Activated CD4-positive, alpha-beta T cell treated with anti-CD3 and anti-CD28 coated beads for 4 hours (primary cell): Measurements from ENCODE around the gene CDK2.

Experiments
- DNase-seq, 2 donors: peaks; one replicate each; pipeline ENCODE4 v3.0.0-alpha.2; 2020

Gene CDK2

GRCh38 chr12:56017181-56017580, 50.6 kb downstream of the CDK2 start:
- no peak for DNase-seq

- no peak for DNase-seq
Measured at GRCh38 chr12:56018356-56018755, 51.7 kb downstream of the CDK2 start.

- peak in 1 of 2 donors; percentile 14 for DNase-seq
Measured at GRCh38 chr12:56020423-56021184, 54.0 kb downstream of the CDK2 start, which contains the start of gene IKZF4. Gene IKZF4 (plus strand): TSS chr12:56021043. CDS start chr12:56021494, 451 bp downstream.

GRCh38 chr12:56021889-56022497, 55.4 kb downstream of the CDK2 start:
- no peak for DNase-seq
